ENCODE measurements around the gene CILP. TPM values are rescaled to one million over a fixed set of nuclear protein-coding genes. Genes with fewer than 3 reads are reported as not detected.

CILP gene
- total and polyA plus RNA-seq, 4 donors: 0.30 to 0.97 (median 0.66) TPM

DNA sequence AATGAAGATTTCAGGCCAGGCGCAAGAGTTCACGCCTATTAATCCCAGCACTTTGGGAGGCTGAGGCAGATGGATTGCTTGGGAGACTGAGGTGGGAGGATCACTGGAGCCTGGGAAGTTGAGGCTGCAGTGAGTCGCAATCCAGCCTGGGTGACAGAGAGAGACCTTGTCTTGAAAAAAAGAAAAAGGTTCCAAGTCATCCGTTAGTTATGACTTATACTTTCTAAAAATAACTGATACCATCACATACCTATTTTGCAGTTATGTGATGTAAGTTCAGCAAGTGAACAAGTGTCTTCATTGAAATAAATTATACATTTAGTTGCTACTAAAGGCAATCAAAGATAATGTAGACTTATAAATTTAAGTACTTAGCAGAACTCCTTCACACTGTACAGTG lies 48.2 kb downstream of the CILP start:
- DNase-seq (no peak), ATAC-seq (ENCODE audit: insufficient read depth, low FRiP score) (no peak)
- no peak for TF ChIP-seq CTCF (IDR thresholded peaks at IDR 0.05; ENCODE audit: control extremely low read depth, extremely low read depth)
- Histone ChIP-seq H3K36me3 (ENCODE audit: control insufficient read depth in 4 of 4, insufficient read depth in 4 of 4, low read length in 4 of 4) (peaks cover 7 to 39% (median 14%) of the 10 kb centered on the region in 4 donors), H3K4me3 (no peak overlapping the region), H3K9ac (ENCODE audit: insufficient read depth in 1 of 2, low read length in 2 of 2) (no peak overlapping the region), H3K4me1 (ENCODE audit: control insufficient read depth in 5 of 5, insufficient read depth in 5 of 5, low read length in 5 of 5) (no peaks in the 10 kb centered on the region), H3K27ac (ENCODE audit: low read depth in 1 of 2, low read length in 1 of 2) (no peak overlapping the region), H3K27me3 (ENCODE audit: control insufficient read depth in 3 of 3, insufficient read depth in 3 of 3, low read length in 2 of 3) (no peaks in the 10 kb centered on the region), H3K9me3 (ENCODE audit: control insufficient read depth in 4 of 4, insufficient read depth in 3 of 4, low read length in 3 of 4) (no peaks in the 10 kb centered on the region)
- whole genome bisulfite sequencing, 2 donors: 92 to 93% methylated on average over 4 of the region's 4 CpGs

DNA sequence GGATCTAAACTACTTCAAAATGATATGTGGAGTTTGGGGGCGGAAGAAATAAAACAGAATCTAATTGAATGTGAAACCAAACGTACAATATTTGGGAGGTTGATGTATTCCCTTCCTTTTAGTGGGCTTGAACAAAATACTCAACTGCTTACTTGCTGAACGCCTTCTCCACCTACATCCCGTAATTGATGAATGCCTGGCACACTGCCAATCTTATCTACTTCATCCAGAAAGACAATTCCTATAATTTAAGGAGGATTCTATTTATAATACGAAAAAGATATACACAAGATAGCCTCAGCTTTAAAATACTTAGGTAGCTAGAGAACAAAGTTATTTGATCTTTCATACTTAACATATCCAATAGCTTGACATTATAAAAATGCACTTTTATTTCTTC lies 54.6 kb downstream of the CILP start:
- H3K9me3 ChIP-seq (ENCODE audit: control insufficient read depth in 4 of 4, insufficient read depth in 3 of 4, low read length in 3 of 4): no peaks in the 10 kb centered on the region
- DNase-seq (no peak), ATAC-seq (ENCODE audit: insufficient read depth, low FRiP score) (no peak)
- H3K27ac ChIP-seq (ENCODE audit: low read depth in 1 of 2, low read length in 1 of 2): no peak overlapping the region
- H3K4me1 ChIP-seq (ENCODE audit: control insufficient read depth in 5 of 5, insufficient read depth in 5 of 5, low read length in 5 of 5): no peaks in the 10 kb centered on the region
- no peak overlapping the region for H3K4me3 ChIP-seq
- TF ChIP-seq CTCF (IDR thresholded peaks at IDR 0.05; ENCODE audit: control extremely low read depth, extremely low read depth): no peak
- H3K27me3 ChIP-seq (ENCODE audit: control insufficient read depth in 3 of 3, insufficient read depth in 3 of 3, low read length in 2 of 3): no peaks in the 10 kb centered on the region
- WGBS, 2 donors: 70 to 76% methylated on average over 5 of the region's 5 CpGs
- no peak overlapping the region for H3K9ac ChIP-seq (ENCODE audit: insufficient read depth in 1 of 2, low read length in 2 of 2)
- H3K36me3 ChIP-seq (ENCODE audit: control insufficient read depth in 4 of 4, insufficient read depth in 4 of 4, low read length in 4 of 4): peaks cover 10 to 59% (median 35%) of the 10 kb centered on the region in 4 donors

- no peak for TF ChIP-seq CTCF (IDR thresholded peaks at IDR 0.05; ENCODE audit: control extremely low read depth, extremely low read depth)
- no peak for ATAC-seq (ENCODE audit: insufficient read depth, low FRiP score)
Observed at GRCh38 chr15:65154720-65155119, 56.6 kb downstream of the CILP start.

GRCh38 chr15:65147902-65148301 lies 63.4 kb downstream of the CILP start:
- Histone ChIP-seq H3K4me1 (ENCODE audit: control insufficient read depth in 5 of 5, insufficient read depth in 5 of 5, low read length in 5 of 5) (no peaks in the 10 kb centered on the region), H3K9ac (ENCODE audit: insufficient read depth in 1 of 2, low read length in 2 of 2) (no peak overlapping the region), H3K27ac (ENCODE audit: low read depth in 1 of 2, low read length in 1 of 2) (no peak overlapping the region), H3K36me3 (ENCODE audit: control insufficient read depth in 4 of 4, insufficient read depth in 4 of 4, low read length in 4 of 4) (peaks cover 3 to 11% (median 6%) of the 10 kb centered on the region in 4 donors), H3K9me3 (ENCODE audit: control insufficient read depth in 4 of 4, insufficient read depth in 3 of 4, low read length in 3 of 4) (no peaks in the 10 kb centered on the region), H3K4me3 (no peak overlapping the region), H3K27me3 (ENCODE audit: control insufficient read depth in 3 of 3, insufficient read depth in 3 of 3, low read length in 2 of 3) (no peaks in the 10 kb centered on the region)
- no peak for TF ChIP-seq CTCF (IDR thresholded peaks at IDR 0.05; ENCODE audit: control extremely low read depth, extremely low read depth)
- ATAC-seq (ENCODE audit: insufficient read depth, low FRiP score): no peak
- 84 to 87% methylated on average over 3 of the region's 3 CpGs for WGBS, 2 donors
- no peak for DNase-seq

More at GRCh38 chr15:65154720-65155119, 56.6 kb downstream of the CILP start:
- H3K36me3 ChIP-seq (ENCODE audit: control insufficient read depth in 4 of 4, insufficient read depth in 4 of 4, low read length in 4 of 4): peaks cover 12 to 54% (median 37%) of the 10 kb centered on the region in 4 donors
- H3K4me1 ChIP-seq (ENCODE audit: control insufficient read depth in 5 of 5, insufficient read depth in 5 of 5, low read length in 5 of 5): no peaks in the 10 kb centered on the region
- H3K27ac ChIP-seq (ENCODE audit: low read depth in 1 of 2, low read length in 1 of 2): no peak overlapping the region
- no peaks in the 10 kb centered on the region for H3K9me3 ChIP-seq (ENCODE audit: control insufficient read depth in 4 of 4, insufficient read depth in 3 of 4, low read length in 3 of 4)
- H3K27me3 ChIP-seq (ENCODE audit: control insufficient read depth in 3 of 3, insufficient read depth in 3 of 3, low read length in 2 of 3): no peaks in the 10 kb centered on the region
- no peak overlapping the region for H3K4me3 ChIP-seq
- WGBS, 2 donors: 87 to 90% methylated on average over 6 of the region's 6 CpGs
- no peak overlapping the region for H3K9ac ChIP-seq (ENCODE audit: insufficient read depth in 1 of 2, low read length in 2 of 2)
- DNase-seq: no peak
